ENCODE data around the gene PLEKHF1.

PLEKHF1 gene

DNA sequence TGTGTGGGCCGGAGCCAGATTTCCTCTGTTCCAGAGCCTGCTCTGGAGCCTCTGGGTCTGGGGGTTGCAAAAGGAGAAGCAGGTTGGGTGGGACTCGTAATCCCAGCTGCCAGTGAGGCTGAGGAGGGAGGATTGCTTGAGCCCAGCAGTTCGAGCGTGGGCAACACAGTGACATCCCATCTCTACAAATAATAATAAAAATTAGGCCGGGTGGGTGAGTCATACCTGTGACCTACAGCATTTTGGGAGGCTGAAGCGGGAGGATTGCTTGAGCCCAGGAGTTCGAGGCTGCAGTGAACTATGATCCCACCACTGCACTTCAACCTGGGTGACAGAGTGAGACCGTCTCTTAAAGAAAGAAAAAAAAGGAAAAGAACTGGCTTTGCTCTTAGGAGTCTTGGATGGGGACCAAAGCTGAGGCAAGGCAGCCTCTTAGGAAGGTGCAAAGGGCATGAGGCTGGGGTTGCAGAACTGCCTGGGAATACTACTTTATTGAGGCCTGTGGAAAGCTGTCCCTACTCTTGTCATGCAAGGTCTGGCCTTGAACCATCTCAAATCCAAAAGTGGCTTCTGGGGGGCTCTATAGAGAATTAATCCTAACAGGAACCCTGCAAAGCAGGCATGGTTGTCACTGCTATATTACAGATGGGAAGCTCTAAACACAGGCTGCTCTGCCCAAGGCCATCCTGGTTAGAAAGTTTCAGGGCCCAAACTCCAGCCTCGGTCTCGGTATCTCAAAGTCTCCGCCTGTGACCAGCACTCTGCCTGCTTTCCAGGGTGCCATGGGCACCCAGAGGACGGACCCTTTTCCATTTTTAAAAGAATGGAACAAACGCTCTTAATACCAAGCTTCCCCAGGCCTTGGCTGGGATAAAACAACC lies 50.7 kb downstream of the PLEKHF1 start:
- H3K4me1 ChIP-seq (ENCODE audit: control insufficient read depth, low read length), result peaks cover 19% of the 10 kb centered on the region
- peak overlapping the region; percentile 81 for H3K4me2 ChIP-seq (ENCODE audit: low read length)
- H3K9me3 ChIP-seq (ENCODE audit: control insufficient read depth, insufficient read depth, low read length), result no peaks in the 10 kb centered on the region
- no peaks in the 10 kb centered on the region for H3K9me2 ChIP-seq (replicated peaks; ENCODE audit: control insufficient read depth, low read length)
- no peaks in the 10 kb centered on the region for H3K27me3 ChIP-seq (ENCODE audit: control insufficient read depth, low read length)
- TF ChIP-seq, protein P1, sequence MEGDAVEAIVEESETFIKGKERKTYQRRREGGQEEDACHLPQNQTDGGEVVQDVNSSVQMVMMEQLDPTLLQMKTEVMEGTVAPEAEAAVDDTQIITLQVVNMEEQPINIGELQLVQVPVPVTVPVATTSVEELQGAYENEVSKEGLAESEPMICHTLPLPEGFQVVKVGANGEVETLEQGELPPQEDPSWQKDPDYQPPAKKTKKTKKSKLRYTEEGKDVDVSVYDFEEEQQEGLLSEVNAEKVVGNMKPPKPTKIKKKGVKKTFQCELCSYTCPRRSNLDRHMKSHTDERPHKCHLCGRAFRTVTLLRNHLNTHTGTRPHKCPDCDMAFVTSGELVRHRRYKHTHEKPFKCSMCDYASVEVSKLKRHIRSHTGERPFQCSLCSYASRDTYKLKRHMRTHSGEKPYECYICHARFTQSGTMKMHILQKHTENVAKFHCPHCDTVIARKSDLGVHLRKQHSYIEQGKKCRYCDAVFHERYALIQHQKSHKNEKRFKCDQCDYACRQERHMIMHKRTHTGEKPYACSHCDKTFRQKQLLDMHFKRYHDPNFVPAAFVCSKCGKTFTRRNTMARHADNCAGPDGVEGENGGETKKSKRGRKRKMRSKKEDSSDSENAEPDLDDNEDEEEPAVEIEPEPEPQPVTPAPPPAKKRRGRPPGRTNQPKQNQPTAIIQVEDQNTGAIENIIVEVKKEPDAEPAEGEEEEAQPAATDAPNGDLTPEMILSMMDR (IDR thresholded peaks at IDR 0.05; ENCODE audit: low read depth, low read length, poor library complexity, severe bottlenecking), result no peak
- no peak for TF ChIP-seq EZH2phosphoT487 (IDR thresholded peaks at IDR 0.05; ENCODE audit: borderline replicate concordance, low read length)
- H3K4me3 ChIP-seq (ENCODE audit: low read length), result peak overlapping the region; percentile 94
- peaks cover 35% of the 10 kb centered on the region for H3K79me2 ChIP-seq (ENCODE audit: control insufficient read depth, low read length)
- peaks cover 4% of the 10 kb centered on the region; the same call in 1 of the 2 replicates for H3F3A ChIP-seq (ENCODE audit: control insufficient read depth, insufficient read depth)
- H3K27ac ChIP-seq (ENCODE audit: low read depth, low read length), result peak overlapping the region; percentile 63
- H4K20me1 ChIP-seq (ENCODE audit: control insufficient read depth, insufficient read depth, low read depth, low read length), result peaks cover 5% of the 10 kb centered on the region; the same call in 1 of the 2 replicates
- peaks cover 4% of the 10 kb centered on the region for H3K36me3 ChIP-seq (ENCODE audit: control insufficient read depth, low read length)

DNA sequence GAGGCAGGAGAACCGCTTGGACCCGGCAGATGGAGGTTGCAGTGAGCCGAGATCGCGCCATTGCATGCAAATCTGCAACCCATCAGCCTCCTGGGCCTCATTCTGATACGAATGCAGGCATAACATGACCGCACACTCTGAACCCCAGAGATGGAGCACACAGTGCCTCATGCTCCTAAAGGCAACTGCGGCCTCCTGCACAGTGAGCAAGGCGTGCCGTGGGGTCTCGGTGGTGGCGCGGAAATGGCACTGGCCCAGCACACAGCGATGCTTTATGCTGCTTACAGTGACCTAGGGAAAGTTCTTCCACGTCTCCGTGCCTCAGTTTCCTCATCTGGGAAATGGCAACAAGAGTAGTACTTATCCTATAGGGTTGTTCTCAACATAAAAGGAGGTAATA lies 51.8 kb downstream of the PLEKHF1 start:
- Histone ChIP-seq H3K4me3 (ENCODE audit: low read length) (no peak overlapping the region), H3K9me3 (ENCODE audit: control insufficient read depth, insufficient read depth, low read length) (no peaks in the 10 kb centered on the region), H3K27ac (ENCODE audit: low read depth, low read length) (no peak overlapping the region), H4K20me1 (ENCODE audit: control insufficient read depth, insufficient read depth, low read depth, low read length) (peaks cover 5% of the 10 kb centered on the region; the same call in 1 of the 2 replicates), H3K4me2 (ENCODE audit: low read length) (peak overlapping the region; percentile 81; the same call in 1 of the 2 replicates), H3K4me1 (ENCODE audit: control insufficient read depth, low read length) (peaks cover 19% of the 10 kb centered on the region), H3K27me3 (ENCODE audit: control insufficient read depth, low read length) (no peaks in the 10 kb centered on the region), H3K36me3 (ENCODE audit: control insufficient read depth, low read length) (peaks cover 4% of the 10 kb centered on the region), H3F3A (ENCODE audit: control insufficient read depth, insufficient read depth) (peaks cover 4% of the 10 kb centered on the region; the same call in 1 of the 2 replicates), H3K79me2 (ENCODE audit: control insufficient read depth, low read length) (peaks cover 35% of the 10 kb centered on the region), H3K9me2 (replicated peaks; ENCODE audit: control insufficient read depth, low read length) (no peaks in the 10 kb centered on the region)
- no peak for TF ChIP-seq EZH2phosphoT487 (IDR thresholded peaks at IDR 0.05; ENCODE audit: borderline replicate concordance, low read length)
- TF ChIP-seq, protein P1 (IDR thresholded peaks at IDR 0.05; ENCODE audit: low read depth, low read length, poor library complexity, severe bottlenecking), result no peak

DNA sequence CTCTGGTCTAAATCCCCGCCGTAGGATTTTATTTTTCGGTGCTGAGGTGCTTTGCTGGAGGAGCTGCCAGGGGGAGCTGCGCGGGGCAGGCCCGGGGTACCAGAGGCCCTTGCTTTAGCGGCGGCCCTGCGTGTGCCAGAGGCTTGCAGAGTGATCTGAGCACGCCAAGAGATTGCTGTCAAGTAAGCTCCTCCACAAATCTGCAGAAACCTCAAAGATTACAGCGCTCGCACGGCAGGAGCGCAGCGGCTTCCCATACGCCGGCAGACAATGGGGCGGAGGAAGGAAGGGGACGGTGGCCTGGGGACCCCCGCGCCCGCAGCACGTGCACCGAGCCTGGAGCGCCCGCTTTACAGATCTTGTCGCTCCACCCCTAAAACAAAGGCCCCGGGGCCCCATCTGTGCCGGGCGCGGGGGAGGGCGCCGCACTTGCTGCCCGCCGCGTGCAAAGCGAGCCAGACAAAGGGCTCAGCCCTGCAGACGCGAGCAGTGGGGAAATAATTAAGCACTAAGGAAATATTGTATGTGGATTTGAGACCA lies 58.9 kb downstream of the PLEKHF1 start:
- Histone ChIP-seq H3K4me2 (ENCODE audit: low read length) (peak overlapping the region; percentile 31), H3K27ac (ENCODE audit: low read depth, low read length) (no peak overlapping the region), H3K79me2 (ENCODE audit: control insufficient read depth, low read length) (no peaks in the 10 kb centered on the region), H3K4me3 (ENCODE audit: low read length) (no peak overlapping the region), H4K20me1 (ENCODE audit: control insufficient read depth, insufficient read depth, low read depth, low read length) (no peaks in the 10 kb centered on the region), H3K9me2 (replicated peaks; ENCODE audit: control insufficient read depth, low read length) (no peaks in the 10 kb centered on the region), H3F3A (ENCODE audit: control insufficient read depth, insufficient read depth) (no peaks in the 10 kb centered on the region), H3K27me3 (ENCODE audit: control insufficient read depth, low read length) (peaks cover 30% of the 10 kb centered on the region), H3K4me1 (ENCODE audit: control insufficient read depth, low read length) (no peaks in the 10 kb centered on the region), H3K36me3 (ENCODE audit: control insufficient read depth, low read length) (no peaks in the 10 kb centered on the region), H3K9me3 (ENCODE audit: control insufficient read depth, insufficient read depth, low read length) (no peaks in the 10 kb centered on the region)
- TF ChIP-seq, protein P1 (IDR thresholded peaks at IDR 0.05; ENCODE audit: low read depth, low read length, poor library complexity, severe bottlenecking), result no peak
- TF ChIP-seq EZH2phosphoT487 (IDR thresholded peaks at IDR 0.05; ENCODE audit: borderline replicate concordance, low read length), result 0 out of 2 replicates have a peak, but pooled peaks have one; percentile 63

All from DOHH2 (cell line).